GM19193 (cell line): Measurements from ENCODE around the gene GNB4.
A peak's percentile ranks its signal among the peaks of the same experiment; 100 is the strongest.

Experiments
- POLR2A ChIP-seq: IDR thresholded peaks from 4 replicates; pipeline ENCODE4 v1.6.1; 2011; ENCODE audit not compliant: insufficient read depth, insufficient read length; ENCODE audit errors: extremely low read depth

The GNB4 gene

DNA sequence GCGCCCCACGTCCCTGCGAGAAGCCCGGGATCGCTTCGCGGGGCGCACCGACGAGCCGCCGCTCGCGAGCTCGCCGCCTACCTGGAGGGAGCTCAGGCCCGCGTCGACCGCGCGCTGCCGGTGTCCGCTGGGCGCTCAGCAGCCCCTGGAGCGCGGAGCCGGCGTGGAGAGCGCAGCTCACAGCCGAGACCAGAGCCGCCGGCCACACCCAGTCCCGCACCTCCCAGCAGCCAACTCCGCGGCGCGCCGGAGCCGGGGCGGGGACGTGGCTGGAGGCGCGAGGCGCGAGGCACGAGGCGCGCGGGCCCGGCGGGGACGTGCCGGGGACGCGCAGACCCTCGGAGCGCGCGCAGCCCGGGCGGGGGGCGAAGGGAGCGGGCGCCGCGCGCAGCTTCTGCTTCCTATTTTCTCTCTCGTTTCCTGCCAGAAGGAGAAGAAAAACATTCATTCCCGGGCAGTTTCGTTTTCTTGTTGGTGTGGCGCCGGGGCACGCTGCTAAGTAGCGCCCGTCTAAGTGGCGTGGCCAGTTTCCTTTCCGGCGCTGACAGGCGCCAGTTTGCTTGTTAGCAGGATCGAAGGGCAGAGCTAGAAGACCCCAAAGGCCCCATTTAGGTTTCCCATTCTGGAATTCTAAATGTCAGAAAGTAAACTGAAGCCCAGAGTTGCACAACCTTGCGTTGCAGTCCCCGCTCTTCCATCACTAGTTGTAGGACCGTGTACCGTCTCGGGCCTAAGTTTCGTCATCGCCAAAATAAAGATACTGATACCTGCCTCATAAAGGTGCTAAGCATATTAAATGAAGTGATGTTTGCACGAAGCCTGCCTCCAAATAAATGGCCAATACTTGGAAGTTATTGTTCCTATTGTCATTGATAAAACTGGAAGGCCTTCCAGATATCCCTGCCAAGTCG is at the start of gene GNB4:
GNB4 (minus strand) TSS at position 206 of the 911 bp plus-strand sequence. CDS start 25,270 bp downstream, outside the sequence.
- peak; percentile 26 for TF ChIP-seq POLR2A

DNA sequence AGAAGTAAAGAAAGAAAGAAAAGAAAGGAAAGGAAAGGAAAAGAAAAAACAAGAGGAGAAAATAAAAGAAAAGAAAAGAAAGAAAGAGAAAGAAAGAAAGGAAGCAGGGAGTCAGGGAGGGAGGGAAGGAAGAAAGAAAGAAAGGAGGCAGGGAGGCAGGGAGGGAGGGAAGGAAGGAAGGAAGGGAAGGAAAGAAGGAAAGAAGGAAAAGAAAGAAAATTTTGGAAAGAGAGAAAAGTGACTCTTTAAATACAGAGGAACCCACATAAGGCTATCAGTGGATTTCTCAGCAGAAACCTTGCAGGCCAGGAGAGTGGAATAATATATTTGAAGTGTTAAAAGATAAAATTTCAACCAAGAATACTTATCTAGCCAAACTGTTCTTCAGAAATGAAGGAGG is 44.2 kb upstream of the GNB4 start:
- TF ChIP-seq POLR2A = no peak

DNA sequence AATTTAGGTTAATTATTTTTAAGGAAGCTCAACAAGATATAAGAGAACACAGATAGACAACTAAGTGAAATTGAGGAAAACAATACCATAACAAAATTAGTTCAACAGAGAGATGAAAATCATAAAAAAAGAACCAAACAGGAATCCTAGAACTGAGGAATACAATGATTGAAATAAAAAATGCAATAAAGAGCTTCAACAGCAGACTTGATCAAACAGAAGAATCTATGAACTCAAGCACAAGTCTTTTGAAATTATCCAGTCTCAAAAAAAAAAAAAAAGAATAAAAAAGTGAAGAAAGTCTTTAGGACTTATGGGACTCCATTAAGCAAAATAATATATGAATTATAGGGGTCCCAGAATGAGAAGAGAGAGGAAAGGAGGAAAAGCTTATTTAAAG is 42.0 kb upstream of the GNB4 start:
- no peak for TF ChIP-seq POLR2A

GRCh38 chr3:179488213-179488612 is 36.9 kb upstream of the GNB4 start:
- no peak for TF ChIP-seq POLR2A

DNA sequence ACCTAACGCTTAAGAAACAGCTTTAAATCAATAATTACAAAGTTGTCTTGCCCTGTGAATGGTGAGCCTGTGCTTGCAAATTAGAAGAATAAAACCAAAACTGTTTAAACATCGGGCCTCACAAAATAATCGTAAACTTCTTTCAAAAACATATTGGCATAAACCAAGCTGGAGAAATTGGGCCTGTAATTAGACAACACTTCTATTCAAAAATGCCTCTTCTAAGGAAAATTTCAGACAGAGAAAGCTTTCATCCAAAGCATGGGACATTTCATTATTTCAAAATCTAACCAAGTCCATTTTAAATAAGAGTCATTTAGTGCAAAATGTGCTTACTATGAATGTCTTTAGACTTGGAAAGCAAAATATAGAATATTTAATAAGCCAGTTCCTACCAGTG is 35.5 kb upstream of the GNB4 start:
- no peak for TF ChIP-seq POLR2A

DNA sequence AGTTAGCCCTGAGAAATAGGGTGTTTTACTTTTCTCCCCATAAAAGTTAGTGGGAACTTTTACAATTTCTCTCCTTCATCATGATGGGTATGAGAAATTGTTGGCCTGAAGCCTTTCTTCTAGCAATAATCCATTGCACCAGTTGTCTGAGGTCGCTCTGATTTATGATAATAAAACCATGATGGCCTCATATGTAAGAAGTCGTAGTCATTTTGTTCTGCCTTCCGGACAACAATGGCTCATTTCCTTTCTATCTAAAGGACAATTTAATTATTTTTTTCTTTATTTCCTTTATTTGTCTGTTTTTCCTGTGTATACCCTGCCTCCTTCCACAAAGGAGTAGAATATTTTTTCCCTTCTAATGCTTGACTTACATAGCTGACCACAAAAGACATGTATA is 31.6 kb upstream of the GNB4 start:
- no peak for TF ChIP-seq POLR2A

DNA sequence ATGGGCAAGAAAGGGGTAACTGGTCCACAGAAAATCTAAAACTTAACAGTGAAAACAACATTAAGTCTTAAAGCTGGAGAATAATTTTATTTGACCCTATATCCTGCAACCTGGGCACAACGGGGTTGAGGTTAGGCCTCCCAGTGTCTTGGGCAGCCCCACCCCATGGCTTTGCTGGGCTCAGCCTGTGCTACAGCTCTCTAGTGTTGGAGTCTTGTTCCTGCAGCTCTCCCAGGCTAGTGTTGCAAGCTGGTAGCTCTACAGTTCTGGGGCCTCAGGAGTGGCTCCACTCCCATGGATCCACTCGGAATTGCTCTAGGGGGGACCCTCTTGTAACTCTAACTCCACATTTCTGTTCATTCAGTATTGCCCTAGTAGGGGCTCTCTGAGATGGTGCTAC is 24.9 kb upstream of the GNB4 start:
- no peak for TF ChIP-seq POLR2A

GRCh38 chr3:179474480-179474879 is 23.2 kb upstream of the GNB4 start:
- no peak for TF ChIP-seq POLR2A

- no peak for TF ChIP-seq POLR2A
Measured at GRCh38 chr3:179473565-179473964, 22.3 kb upstream of the GNB4 start.

DNA sequence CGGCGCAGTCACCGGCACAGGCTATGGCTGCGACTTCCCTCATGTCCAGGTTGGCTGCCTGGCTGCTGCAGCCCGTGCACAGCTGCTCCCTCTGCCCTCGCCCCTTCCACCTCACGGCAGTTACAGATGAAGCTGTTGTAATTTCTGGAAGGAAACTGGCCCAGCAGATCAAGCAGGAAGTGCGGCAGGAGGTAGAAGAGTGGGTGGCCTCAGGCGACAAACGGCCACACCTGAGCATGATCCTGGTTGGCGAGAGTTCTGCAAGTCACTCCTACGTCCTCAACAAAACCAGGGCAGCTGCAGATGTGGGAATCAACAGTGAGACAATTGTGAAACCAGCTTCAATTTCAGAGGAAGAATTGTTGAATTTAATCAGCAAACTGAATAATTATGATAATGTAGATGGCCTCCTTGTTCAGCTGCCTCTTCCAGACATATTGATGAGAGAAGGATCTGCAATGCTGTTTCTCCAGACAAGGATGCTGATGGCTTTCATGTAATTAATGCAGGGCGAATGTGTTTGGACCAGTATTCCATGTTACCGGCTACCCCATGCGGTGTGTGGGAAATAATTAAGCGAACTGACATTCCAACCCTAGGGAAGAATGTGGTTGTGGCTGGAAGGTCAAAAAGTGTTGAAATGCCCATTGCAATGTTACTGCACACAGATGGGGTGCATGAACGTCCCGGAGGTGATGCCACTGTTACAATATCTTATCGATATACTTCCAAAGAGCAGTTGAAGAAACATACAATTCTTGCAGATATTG is 13.2 kb upstream of the GNB4 start:
- no peak for TF ChIP-seq POLR2A

GRCh38 chr3:179463319-179463718 is 12.0 kb upstream of the GNB4 start:
- no peak for TF ChIP-seq POLR2A

DNA sequence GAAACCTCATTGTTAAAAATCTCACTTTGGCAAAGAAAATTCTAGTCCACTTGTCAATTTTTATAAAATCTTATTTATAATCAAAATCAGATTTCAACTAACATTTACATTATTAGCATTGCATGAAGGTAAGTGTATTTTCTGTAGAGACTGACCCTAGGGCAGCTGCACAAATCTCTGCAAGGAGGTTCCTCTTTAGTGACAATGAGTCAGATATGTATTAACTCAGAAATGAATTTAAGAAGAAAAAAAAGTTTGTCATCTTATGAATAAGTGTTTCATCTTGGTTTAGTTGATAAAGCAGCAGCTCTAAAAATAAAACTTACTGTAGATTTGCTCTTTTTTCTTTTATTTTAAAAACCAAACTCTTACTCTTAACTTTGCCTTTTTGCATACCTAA is 9.0 kb upstream of the GNB4 start:
- no peak for TF ChIP-seq POLR2A

GRCh38 chr3:179455954-179456353 is 4.7 kb upstream of the GNB4 start:
- TF ChIP-seq POLR2A = no peak

DNA sequence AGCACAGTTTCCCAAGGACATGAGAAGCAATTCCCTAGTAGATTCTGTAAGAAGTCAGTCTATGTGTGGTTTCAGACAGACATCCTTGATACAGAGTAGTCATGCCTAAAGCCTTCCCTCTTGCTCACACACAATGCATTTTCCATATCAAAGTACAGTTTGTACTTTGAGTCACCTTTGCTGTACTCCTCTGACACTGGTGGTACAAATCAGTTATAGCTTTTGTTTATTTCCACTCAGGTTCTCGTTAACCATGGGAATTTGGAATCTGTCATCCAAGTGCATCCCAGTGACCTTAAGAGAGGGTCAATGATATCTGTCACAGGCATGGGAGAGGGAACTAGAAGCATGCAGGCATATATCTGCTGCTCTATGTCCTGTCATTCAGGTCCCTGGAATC is 3.6 kb upstream of the GNB4 start:
- no peak for TF ChIP-seq POLR2A

DNA sequence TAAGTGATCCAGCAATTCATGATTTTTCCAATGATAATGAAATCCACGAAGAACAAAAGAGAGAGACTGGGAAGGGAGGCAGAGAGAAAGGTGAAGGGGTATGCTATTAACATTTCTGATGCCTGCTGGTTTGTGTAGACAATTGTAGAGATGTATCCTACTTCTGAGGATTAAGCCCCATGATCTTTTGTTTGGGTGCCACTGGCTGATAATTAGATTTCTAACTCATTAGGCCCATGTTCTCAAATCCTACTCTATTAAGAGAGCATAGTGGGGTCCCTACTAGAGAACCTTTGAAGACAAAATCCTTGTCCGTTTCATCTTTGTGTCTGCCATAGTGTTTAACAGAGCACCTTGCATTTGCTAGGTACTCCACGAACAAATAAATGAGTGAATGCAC is 2.7 kb upstream of the GNB4 start:
- TF ChIP-seq POLR2A = no peak

DNA sequence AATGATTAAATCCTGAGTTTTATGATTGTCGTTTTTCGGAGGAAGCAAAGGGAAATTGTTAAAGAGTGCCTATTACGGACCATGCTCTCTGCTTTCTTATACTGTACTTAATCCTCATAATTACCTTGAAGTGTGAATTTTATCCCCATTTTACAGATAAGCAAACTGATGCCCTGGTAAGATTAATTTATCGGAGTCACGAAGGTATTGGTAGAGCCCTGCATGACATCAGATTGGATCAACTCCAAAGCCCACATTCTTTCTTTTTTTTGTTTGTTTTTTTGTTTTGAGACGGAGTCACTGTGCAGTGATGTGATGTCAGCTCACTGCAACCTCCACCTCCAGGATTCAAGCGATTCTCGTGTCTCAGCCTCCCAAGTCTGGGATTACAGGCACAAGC is 1.6 kb upstream of the GNB4 start:
- TF ChIP-seq POLR2A = no peak
